GM12892 (cell line): ENCODE results near the gene STOM.
A peak's percentile ranks its signal among the peaks of the same experiment; 100 is the strongest.

Source experiments
- DNase-seq: peaks from one replicate; pipeline ENCODE4 v3.0.0; 2011; ENCODE audit not compliant: insufficient read length
- FAIRE-seq: peaks from 2 replicates; lab custom pipeline; 2011; peaks lifted over from hg19 to GRCh38; lab: Jason Lieb, UNC
- POLR2A ChIP-seq: IDR thresholded peaks from 2 replicates; pipeline ENCODE4 v1.6.1; 2011; ENCODE audit warnings: low read depth, low read length, control low read depth
- POLR2AphosphoS5 ChIP-seq: IDR thresholded peaks from 2 replicates; pipeline ENCODE4 v1.6.1; 2011; ENCODE audit warnings: low read depth, low read length, control low read depth
- TAF1 ChIP-seq: IDR thresholded peaks from 2 replicates; pipeline ENCODE4 v1.6.1; 2011; ENCODE audit warnings: low read depth, mild to moderate bottlenecking, control low read depth, low read length, borderline replicate concordance

The STOM gene

GRCh38 chr9:121390372-121390771, 20.3 kb upstream of the STOM start:
- DNase-seq (no peak), FAIRE-seq (no peak)
- TF ChIP-seq POLR2A = no peak

GRCh38 chr9:121388140-121388905, 18.3 kb upstream of the STOM start:
- FAIRE-seq (no peak), DNase-seq (no peak)
- no peak for TF ChIP-seq POLR2AphosphoS5
- TF ChIP-seq POLR2A = no peak
- no peak for TF ChIP-seq TAF1

GRCh38 chr9:121386442-121387175, 16.6 kb upstream of the STOM start:
- no peak for TF ChIP-seq POLR2AphosphoS5
- no peak for TF ChIP-seq POLR2A
- TF ChIP-seq TAF1 = no peak
- DNase-seq (no peak), FAIRE-seq (no peak)

- FAIRE-seq (no peak), DNase-seq (no peak)
- TF ChIP-seq POLR2A = no peak
- TF ChIP-seq POLR2AphosphoS5 = no peak
- TF ChIP-seq TAF1 = no peak
Observed at GRCh38 chr9:121383715-121384114, 13.7 kb upstream of the STOM start.

- FAIRE-seq = peak; percentile 17
- no peak for DNase-seq
- TF ChIP-seq POLR2AphosphoS5 (no peak), POLR2A (no peak), TAF1 (no peak)
Observed at GRCh38 chr9:121380846-121381245, 10.8 kb upstream of the STOM start.

GRCh38 chr9:121376214-121376830, 6.3 kb upstream of the STOM start:
- DNase-seq (no peak), FAIRE-seq (no peak)
- TF ChIP-seq POLR2AphosphoS5 (no peak), TAF1 (no peak), POLR2A (no peak)

GRCh38 chr9:121373011-121373729, 3.1 kb upstream of the STOM start:
- no peak for TF ChIP-seq TAF1
- TF ChIP-seq POLR2AphosphoS5 = no peak
- TF ChIP-seq POLR2A = no peak
- no peak for DNase-seq
- no peak for FAIRE-seq

GRCh38 chr9:121372239-121373010, 2.4 kb upstream of the STOM start:
- no peak for TF ChIP-seq POLR2AphosphoS5
- TF ChIP-seq POLR2A = no peak
- no peak for TF ChIP-seq TAF1
- FAIRE-seq (no peak), DNase-seq (no peak)

GRCh38 chr9:121371495-121372061, 1.5 kb upstream of the STOM start:
- DNase-seq (no peak), FAIRE-seq (no peak)
- TF ChIP-seq POLR2AphosphoS5 = no peak
- TF ChIP-seq POLR2A = no peak
- TF ChIP-seq TAF1 = no peak

GRCh38 chr9:121368745-121369144, 1.3 kb downstream of the STOM start:
- no peak for FAIRE-seq
- TF ChIP-seq POLR2A (no peak), POLR2AphosphoS5 (no peak), TAF1 (no peak)
- no peak for DNase-seq

GRCh38 chr9:121368138-121368522, 1.9 kb downstream of the STOM start:
- FAIRE-seq = no peak
- no peak for DNase-seq
- TF ChIP-seq POLR2AphosphoS5 (no peak), POLR2A (no peak), TAF1 (no peak)
